DMS153 treated with DMSO at 0.1 percent for 48 hours (cell line): Measurements from ENCODE around the gene CRAT.
A peak's percentile ranks its signal among the peaks of the same experiment; 100 is the strongest.

Source experiments
- DNase-seq: peaks from one replicate; lab custom pipeline; 2025; ENCODE audit not compliant: unreplicated experiment; lab: John Stamatoyannopoulos, UW

Gene CRAT

GRCh38 chr9:129110740-129111527 is at the start of gene CRAT, which contains the start of gene PTPA:
TSS of gene CRAT (minus strand) at chr9:129110793. CDS start at chr9:129110509, 284 bp downstream.
TSS of gene PTPA (plus strand) at chr9:129111415. CDS start at chr9:129111601, 186 bp downstream.
- peak; percentile 81 for DNase-seq

- no peak for DNase-seq
These were observed 45.6 kb upstream of the CRAT start for GRCh38 chr9:129156163-129156562.

- no peak for DNase-seq
These were observed 44.4 kb upstream of the CRAT start for GRCh38 chr9:129154866-129155477.

GRCh38 chr9:129151469-129151868 is 40.9 kb upstream of the CRAT start:
- no peak for DNase-seq

GRCh38 chr9:129150672-129151211 is 40.1 kb upstream of the CRAT start:
- DNase-seq, result no peak

GRCh38 chr9:129150122-129150521 is 39.5 kb upstream of the CRAT start:
- no peak for DNase-seq

DNA sequence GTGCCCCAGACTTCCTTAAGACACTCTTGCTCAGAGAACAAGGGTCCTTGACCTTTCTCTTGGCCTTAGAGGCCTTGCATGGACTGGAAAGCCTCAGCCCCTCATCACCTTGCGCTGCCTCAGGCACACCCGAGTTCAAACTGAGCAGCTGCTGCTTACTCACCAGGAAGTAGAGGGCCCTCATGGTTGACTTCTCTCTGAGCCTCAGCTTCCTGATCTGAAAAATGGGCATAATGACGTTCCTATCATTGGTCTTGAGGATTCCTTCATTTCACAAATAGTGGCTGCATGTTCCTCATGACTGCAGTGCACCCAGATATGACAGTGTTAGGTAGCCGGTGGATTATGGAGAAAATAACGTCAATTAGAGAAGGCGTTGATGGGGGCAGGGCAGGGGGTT is 38.8 kb upstream of the CRAT start:
- no peak for DNase-seq

DNA sequence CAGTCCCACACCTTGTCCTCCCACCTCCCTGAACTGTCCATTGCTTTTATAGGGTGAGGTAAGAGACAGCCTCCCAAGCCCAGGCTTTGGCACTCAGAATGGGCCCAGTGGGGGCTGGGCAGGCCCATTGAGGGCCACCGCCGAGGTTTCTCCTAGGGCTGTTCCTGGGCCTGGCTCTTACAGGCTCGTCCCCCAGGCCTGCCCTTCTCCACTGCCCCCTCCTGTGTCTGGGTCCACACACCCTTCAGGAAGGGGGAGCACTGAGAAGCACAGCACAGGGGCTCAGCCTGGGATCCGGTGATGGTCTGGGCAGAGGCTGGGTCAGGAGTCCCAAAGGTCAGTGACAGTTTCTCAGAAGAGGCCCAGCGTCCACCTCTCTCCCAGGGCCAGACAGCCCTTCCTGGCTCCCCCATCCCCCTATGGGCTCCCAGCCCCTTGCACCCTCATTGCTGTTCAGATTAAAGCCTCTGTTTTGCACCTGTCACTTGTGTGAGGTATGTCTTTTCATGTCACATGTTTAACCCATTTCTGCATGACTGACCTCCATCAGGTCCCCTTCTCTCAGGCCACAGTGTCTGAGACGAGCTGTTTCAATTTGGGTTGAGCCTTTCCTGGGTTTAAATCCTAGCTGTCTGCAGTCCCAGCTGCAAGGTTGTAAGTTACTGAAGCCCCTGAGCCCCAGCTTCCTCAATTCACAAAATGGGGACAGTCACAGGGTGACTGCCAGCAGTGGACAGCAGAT is 38.0 kb upstream of the CRAT start:
- no peak for DNase-seq

GRCh38 chr9:129146441-129146941 is 35.9 kb upstream of the CRAT start:
- no peak for DNase-seq

DNA sequence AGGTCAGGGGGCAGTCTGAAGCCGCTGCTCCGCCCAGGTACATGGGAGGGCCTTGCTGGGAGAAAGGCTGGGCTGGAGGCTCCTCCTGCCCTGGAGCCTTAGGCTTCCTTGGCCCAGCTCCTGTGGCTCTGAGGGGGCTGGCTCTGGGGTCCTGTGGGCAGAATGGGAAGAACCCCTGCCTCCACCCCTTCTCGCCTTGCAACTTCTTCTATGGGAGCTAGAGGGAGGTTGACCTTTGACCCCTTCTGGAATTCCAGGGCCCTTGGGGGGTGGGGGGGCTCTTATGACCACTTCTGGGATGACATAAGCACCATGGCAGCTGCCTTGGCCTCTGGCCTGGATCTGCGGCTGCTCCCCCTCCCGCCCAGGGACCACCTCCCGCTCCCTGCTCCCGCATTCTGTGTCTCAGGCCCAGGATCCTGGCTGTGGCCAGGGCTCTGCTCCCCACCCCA is 35.3 kb upstream of the CRAT start:
- DNase-seq, result no peak

DNA sequence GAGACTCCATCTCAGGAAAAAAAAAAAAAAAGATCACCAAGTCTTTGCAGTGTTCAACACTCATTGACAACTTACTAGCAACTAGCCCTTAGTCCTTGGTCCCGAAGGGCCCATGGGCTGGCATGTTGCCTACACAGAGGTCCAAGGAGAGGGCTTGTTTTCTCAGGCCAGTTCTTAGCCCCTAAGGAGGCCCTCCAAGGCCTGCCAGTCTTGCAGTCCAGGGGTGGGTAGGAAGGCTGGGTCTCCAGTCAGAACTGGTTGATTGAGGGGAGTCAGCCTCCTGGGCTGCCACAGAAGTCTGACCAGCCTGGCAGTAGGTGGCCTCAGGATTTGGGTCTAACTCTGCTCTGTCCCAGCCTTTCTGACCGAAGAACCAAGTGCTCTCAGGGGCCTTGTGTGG is 34.7 kb upstream of the CRAT start:
- DNase-seq, result no peak

DNA sequence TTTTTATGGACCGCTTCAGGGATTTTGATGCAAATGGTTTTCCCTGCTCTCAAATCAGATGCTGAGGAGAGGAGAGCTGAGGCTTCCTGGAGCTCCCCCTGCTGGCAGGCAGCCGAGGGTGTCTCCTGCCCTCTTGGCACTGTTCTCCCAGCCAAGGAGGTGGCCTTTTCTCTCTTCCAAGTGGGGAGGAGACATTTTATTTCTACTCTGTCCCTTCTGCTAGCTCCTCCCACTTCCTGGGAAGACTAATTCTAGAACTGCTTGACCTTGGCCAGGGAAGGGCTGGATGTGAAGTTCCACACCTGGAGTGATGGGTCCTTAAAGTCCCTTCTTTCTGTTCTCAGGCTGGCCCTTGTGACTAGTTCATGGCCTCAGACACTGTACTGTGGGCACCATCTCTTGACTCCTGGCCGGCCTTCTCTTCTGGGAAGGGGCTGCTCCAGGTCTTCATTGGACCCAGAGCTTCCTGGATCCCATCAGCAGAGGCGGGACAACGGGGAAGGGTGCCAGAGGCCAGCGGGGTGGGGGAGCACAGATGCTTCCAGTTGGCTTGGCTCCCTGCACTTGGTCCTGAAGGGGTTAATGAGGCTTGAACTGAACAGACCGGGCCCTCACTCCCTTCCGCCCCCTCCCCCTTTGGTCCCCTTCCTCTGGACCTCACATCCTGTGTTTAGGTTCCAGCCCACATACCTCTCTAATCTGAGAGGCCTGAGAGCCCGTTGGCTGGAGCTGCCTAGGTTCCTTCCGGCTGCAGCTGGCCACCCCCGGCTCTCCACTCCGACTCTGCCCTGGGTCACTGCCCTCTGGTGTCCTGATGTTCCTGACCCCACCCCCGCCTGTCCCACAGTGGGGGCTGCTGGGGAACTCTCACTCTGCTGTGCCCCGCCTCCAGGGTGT is 32.7 kb upstream of the CRAT start:
- DNase-seq, result peak; percentile 46

DNA sequence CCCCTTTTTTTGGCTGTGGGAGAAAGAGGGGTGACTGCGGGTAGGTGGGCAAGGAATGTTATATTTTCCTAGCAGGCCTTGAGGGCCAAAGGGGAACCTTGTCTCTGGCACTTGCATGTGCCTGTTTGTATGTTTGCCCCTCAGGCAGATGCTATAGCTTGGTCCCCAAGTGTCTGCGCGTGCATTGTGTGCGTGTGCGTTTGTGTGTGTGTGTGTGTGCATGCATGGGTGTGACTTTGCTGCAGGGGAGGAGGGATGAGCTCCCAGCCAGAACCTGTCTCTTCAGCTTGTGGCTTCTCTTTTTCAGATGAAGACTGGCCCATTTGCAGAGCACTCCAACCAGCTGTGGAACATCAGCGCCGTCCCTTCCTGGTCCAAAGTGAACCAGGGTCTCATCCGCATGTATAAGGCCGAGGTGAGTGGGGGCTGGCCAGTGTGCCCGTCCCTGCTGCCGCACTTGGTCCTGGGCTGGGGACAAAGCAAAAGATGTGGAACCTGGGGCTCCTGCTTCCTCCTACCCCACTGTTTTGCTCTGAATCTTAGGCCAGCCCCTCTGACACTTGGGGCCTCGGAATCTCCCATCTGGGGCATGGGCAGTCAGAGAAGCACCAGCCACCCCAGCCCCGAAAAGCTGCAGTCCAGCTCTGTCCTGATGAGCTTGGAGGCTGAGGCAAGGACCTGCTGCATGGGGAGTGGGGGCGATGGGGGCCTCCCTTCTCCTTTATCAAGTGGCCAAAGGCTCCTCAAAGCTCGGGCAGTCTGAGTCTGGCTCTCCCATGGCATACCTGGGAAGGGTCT is 31.7 kb upstream of the CRAT start:
- no peak for DNase-seq

- DNase-seq, result no peak
These were observed 30.8 kb upstream of the CRAT start for GRCh38 chr9:129141066-129142041.

GRCh38 chr9:129140397-129141065 is 29.9 kb upstream of the CRAT start:
- DNase-seq, result peak; percentile 58

DNA sequence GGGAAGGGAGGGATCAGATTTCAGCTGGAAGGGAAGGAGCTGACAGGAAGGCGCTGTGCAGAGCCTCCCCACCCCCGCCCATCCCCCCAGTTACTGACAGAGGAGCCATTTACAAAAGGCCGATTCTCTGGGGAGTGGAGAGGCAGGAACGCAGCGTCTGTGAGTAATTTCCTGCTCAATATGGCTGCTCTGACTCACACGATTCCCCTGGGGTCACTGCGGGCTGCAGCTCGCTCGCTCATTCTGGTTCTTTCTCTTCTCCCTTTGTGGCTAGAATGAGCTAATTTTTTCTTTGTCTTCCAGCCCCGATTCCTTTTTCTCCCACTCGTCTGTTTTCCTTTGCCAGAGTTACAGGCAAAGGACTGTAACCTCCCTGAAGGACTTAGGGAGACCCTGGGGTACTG is 29.4 kb upstream of the CRAT start:
- DNase-seq, result peak; percentile 98

GRCh38 chr9:129139233-129139992 is 28.8 kb upstream of the CRAT start:
- DNase-seq, result peak; percentile 82
